Ishikawa (cell line): ENCODE results near the gene RNF144B.

ENCODE experiments used
- CEBPB ChIP-seq: IDR thresholded peaks from 2 replicates; pipeline ENCODE4 v1.6.1; 2012
- CREB1 ChIP-seq: IDR thresholded peaks from 2 replicates; pipeline ENCODE4 v1.6.1; 2012; ENCODE audit warnings: low read depth
- EGR1 ChIP-seq: IDR thresholded peaks from 2 replicates; pipeline ENCODE4 v1.6.1; 2012
- NFIC ChIP-seq: IDR thresholded peaks from 2 replicates; pipeline ENCODE4 v1.6.1; 2012
- RAD21 ChIP-seq: IDR thresholded peaks from 2 replicates; pipeline ENCODE4 v1.6.1; 2012; ENCODE audit warnings: low read depth
- TCF12 ChIP-seq: IDR thresholded peaks from 2 replicates; pipeline ENCODE4 v1.6.1; 2012; ENCODE audit warnings: low read depth
- YY1 ChIP-seq: IDR thresholded peaks from 2 replicates; pipeline ENCODE4 v1.6.1; 2012; ENCODE audit warnings: low read depth
- TF ChIP-seq, protein P1 (sequence below): IDR thresholded peaks from 2 replicates; pipeline ENCODE4 v1.6.1; 2012; ENCODE audit warnings: low read depth, mild to moderate bottlenecking

DNA sequence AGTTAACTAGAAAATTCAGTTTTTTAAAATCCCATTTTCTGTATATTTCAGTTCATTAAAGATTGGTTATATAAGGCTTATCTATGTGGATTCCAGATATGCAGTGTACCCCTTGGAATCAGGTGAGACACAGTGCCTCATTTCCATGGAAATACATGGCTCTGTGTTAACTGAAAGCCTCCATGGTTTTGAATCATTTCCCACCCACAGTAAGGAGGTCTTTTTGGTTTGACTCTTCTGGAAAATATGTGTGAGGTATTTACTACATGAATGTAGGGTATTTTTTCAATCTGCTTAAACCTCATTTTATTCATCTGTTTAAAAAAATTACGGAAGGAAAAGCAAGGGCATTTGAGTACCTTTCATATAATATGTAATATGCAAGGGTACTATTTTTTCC, 25.5 kb downstream of the RNF144B start:
- TF ChIP-seq, protein P1, sequence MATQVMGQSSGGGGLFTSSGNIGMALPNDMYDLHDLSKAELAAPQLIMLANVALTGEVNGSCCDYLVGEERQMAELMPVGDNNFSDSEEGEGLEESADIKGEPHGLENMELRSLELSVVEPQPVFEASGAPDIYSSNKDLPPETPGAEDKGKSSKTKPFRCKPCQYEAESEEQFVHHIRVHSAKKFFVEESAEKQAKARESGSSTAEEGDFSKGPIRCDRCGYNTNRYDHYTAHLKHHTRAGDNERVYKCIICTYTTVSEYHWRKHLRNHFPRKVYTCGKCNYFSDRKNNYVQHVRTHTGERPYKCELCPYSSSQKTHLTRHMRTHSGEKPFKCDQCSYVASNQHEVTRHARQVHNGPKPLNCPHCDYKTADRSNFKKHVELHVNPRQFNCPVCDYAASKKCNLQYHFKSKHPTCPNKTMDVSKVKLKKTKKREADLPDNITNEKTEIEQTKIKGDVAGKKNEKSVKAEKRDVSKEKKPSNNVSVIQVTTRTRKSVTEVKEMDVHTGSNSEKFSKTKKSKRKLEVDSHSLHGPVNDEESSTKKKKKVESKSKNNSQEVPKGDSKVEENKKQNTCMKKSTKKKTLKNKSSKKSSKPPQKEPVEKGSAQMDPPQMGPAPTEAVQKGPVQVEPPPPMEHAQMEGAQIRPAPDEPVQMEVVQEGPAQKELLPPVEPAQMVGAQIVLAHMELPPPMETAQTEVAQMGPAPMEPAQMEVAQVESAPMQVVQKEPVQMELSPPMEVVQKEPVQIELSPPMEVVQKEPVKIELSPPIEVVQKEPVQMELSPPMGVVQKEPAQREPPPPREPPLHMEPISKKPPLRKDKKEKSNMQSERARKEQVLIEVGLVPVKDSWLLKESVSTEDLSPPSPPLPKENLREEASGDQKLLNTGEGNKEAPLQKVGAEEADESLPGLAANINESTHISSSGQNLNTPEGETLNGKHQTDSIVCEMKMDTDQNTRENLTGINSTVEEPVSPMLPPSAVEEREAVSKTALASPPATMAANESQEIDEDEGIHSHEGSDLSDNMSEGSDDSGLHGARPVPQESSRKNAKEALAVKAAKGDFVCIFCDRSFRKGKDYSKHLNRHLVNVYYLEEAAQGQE: no peak
- TF ChIP-seq RAD21 (no peak), CREB1 (no peak), CEBPB (no peak), EGR1 (no peak), YY1 (no peak), NFIC (no peak), TCF12 (no peak)
